GF-D8 (cell line): ENCODE results near the gene BMPER.

Experiments
- DNase-seq: peaks from one replicate; lab custom pipeline; 2025; lab: John Stamatoyannopoulos, UW

BMPER gene

GRCh38 chr7:34181271-34181958 lies 276.1 kb downstream of the BMPER start:
- DNase-seq: no peak

GRCh38 chr7:34184466-34184865 lies 279.1 kb downstream of the BMPER start:
- DNase-seq: no peak

- DNase-seq: no peak
These were observed 282.5 kb downstream of the BMPER start for GRCh38 chr7:34187798-34188307.

- no peak for DNase-seq
These were observed 283.7 kb downstream of the BMPER start for GRCh38 chr7:34189031-34189430.

GRCh38 chr7:34190299-34190698 lies 285.0 kb downstream of the BMPER start:
- DNase-seq: no peak

- DNase-seq: no peak
These were observed 285.8 kb downstream of the BMPER start for GRCh38 chr7:34191162-34191561.

- no peak for DNase-seq
These were observed 286.6 kb downstream of the BMPER start for GRCh38 chr7:34191771-34192479.

- no peak for DNase-seq
These were observed 287.6 kb downstream of the BMPER start for GRCh38 chr7:34192906-34193305.

GRCh38 chr7:34198231-34198641 lies 292.9 kb downstream of the BMPER start:
- DNase-seq: no peak
